Measurements from ENCODE around the gene RPS6KA5.

Gene RPS6KA5

GRCh38 chr14:90924621-90925340 is 135.7 kb downstream of the RPS6KA5 start:
- Mint-ChIP-seq H3K27me3 (no peaks in the 10 kb centered on the region), H3K4me1 (ENCODE audit: low read depth) (no peaks in the 10 kb centered on the region), H3K4me3 (no peak overlapping the region), H3K36me3 (ENCODE audit: low read depth) (peaks cover 17% of the 10 kb centered on the region), H3K27ac (no peak overlapping the region), H3K9me3 (no peaks in the 10 kb centered on the region)

GRCh38 chr14:90922141-90922540 is 138.3 kb downstream of the RPS6KA5 start:
- Mint-ChIP-seq H3K9me3 (no peaks in the 10 kb centered on the region), H3K27ac (no peak overlapping the region), H3K4me3 (no peak overlapping the region), H3K36me3 (ENCODE audit: low read depth) (peaks cover 34% of the 10 kb centered on the region), H3K4me1 (ENCODE audit: low read depth) (no peaks in the 10 kb centered on the region), H3K27me3 (no peaks in the 10 kb centered on the region)

GRCh38 chr14:90911121-90911520 is 149.3 kb downstream of the RPS6KA5 start:
- H3K4me1 Mint-ChIP-seq (ENCODE audit: low read depth), result peaks cover 6% of the 10 kb centered on the region
- peak overlapping the region; percentile 5 for H3K27ac Mint-ChIP-seq
- H3K27me3 Mint-ChIP-seq, result no peaks in the 10 kb centered on the region
- no peak overlapping the region for H3K4me3 Mint-ChIP-seq
- no peaks in the 10 kb centered on the region for H3K36me3 Mint-ChIP-seq (ENCODE audit: low read depth)
- no peaks in the 10 kb centered on the region for H3K9me3 Mint-ChIP-seq

- H3K36me3 Mint-ChIP-seq (ENCODE audit: low read depth), result peaks cover 4% of the 10 kb centered on the region
- no peaks in the 10 kb centered on the region for H3K9me3 Mint-ChIP-seq
- peaks cover 24% of the 10 kb centered on the region for H3K4me1 Mint-ChIP-seq (ENCODE audit: low read depth)
- H3K4me3 Mint-ChIP-seq, result no peak overlapping the region
- no peak overlapping the region for H3K27ac Mint-ChIP-seq
- H3K27me3 Mint-ChIP-seq, result no peaks in the 10 kb centered on the region
Observed at GRCh38 chr14:90907178-90907577, 153.3 kb downstream of the RPS6KA5 start.

- Mint-ChIP-seq H3K27ac (no peak overlapping the region), H3K4me1 (ENCODE audit: low read depth) (peaks cover 24% of the 10 kb centered on the region), H3K27me3 (no peaks in the 10 kb centered on the region), H3K9me3 (no peaks in the 10 kb centered on the region), H3K4me3 (no peak overlapping the region), H3K36me3 (ENCODE audit: low read depth) (peaks cover 6% of the 10 kb centered on the region)
Observed at GRCh38 chr14:90905531-90905930, 154.9 kb downstream of the RPS6KA5 start.

- H3K9me3 Mint-ChIP-seq, result no peaks in the 10 kb centered on the region
- H3K27ac Mint-ChIP-seq, result no peak overlapping the region
- peaks cover 19% of the 10 kb centered on the region for H3K36me3 Mint-ChIP-seq (ENCODE audit: low read depth)
- no peak overlapping the region for H3K4me3 Mint-ChIP-seq
- peaks cover 24% of the 10 kb centered on the region for H3K4me1 Mint-ChIP-seq (ENCODE audit: low read depth)
- no peaks in the 10 kb centered on the region for H3K27me3 Mint-ChIP-seq
Observed at GRCh38 chr14:90903101-90903500, 157.3 kb downstream of the RPS6KA5 start.

- peaks cover 33% of the 10 kb centered on the region for H3K36me3 Mint-ChIP-seq (ENCODE audit: low read depth)
- no peak overlapping the region for H3K4me3 Mint-ChIP-seq
- no peaks in the 10 kb centered on the region for H3K27me3 Mint-ChIP-seq
- H3K4me1 Mint-ChIP-seq (ENCODE audit: low read depth), result peaks cover 13% of the 10 kb centered on the region
- no peaks in the 10 kb centered on the region for H3K9me3 Mint-ChIP-seq
- no peak overlapping the region for H3K27ac Mint-ChIP-seq
Observed at GRCh38 chr14:90900476-90901083, 159.9 kb downstream of the RPS6KA5 start.

GRCh38 chr14:90897022-90897421 is 163.4 kb downstream of the RPS6KA5 start:
- Mint-ChIP-seq H3K27ac (no peak overlapping the region), H3K9me3 (no peaks in the 10 kb centered on the region), H3K27me3 (no peaks in the 10 kb centered on the region), H3K4me3 (no peak overlapping the region), H3K36me3 (ENCODE audit: low read depth) (peaks cover 42% of the 10 kb centered on the region), H3K4me1 (ENCODE audit: low read depth) (no peaks in the 10 kb centered on the region)

GRCh38 chr14:90894241-90894640 is 166.2 kb downstream of the RPS6KA5 start:
- Mint-ChIP-seq H3K27ac (no peak overlapping the region), H3K4me3 (no peak overlapping the region), H3K36me3 (ENCODE audit: low read depth) (peaks cover 38% of the 10 kb centered on the region), H3K27me3 (no peaks in the 10 kb centered on the region), H3K4me1 (ENCODE audit: low read depth) (no peaks in the 10 kb centered on the region), H3K9me3 (no peaks in the 10 kb centered on the region)

- no peaks in the 10 kb centered on the region for H3K9me3 Mint-ChIP-seq
Observed at GRCh38 chr14:90893510-90893909, 166.9 kb downstream of the RPS6KA5 start.

GRCh38 chr14:90892970-90893369 is 167.5 kb downstream of the RPS6KA5 start:
- no peaks in the 10 kb centered on the region for H3K4me1 Mint-ChIP-seq (ENCODE audit: low read depth)
- H3K27me3 Mint-ChIP-seq, result no peaks in the 10 kb centered on the region
- peaks cover 27% of the 10 kb centered on the region for H3K36me3 Mint-ChIP-seq (ENCODE audit: low read depth)
- H3K9me3 Mint-ChIP-seq, result no peaks in the 10 kb centered on the region
- no peak overlapping the region for H3K4me3 Mint-ChIP-seq
- no peak overlapping the region for H3K27ac Mint-ChIP-seq

More at GRCh38 chr14:90893510-90893909, 166.9 kb downstream of the RPS6KA5 start:
- H3K36me3 Mint-ChIP-seq (ENCODE audit: low read depth), result peaks cover 32% of the 10 kb centered on the region
- H3K27ac Mint-ChIP-seq, result no peak overlapping the region
- H3K4me1 Mint-ChIP-seq (ENCODE audit: low read depth), result no peaks in the 10 kb centered on the region
- H3K4me3 Mint-ChIP-seq, result no peak overlapping the region
- H3K27me3 Mint-ChIP-seq, result no peaks in the 10 kb centered on the region

- no peaks in the 10 kb centered on the region for H3K4me1 Mint-ChIP-seq (ENCODE audit: low read depth)
- peaks cover 20% of the 10 kb centered on the region for H3K36me3 Mint-ChIP-seq (ENCODE audit: low read depth)
- no peak overlapping the region for H3K27ac Mint-ChIP-seq
- no peak overlapping the region for H3K4me3 Mint-ChIP-seq
- no peaks in the 10 kb centered on the region for H3K27me3 Mint-ChIP-seq
- no peaks in the 10 kb centered on the region for H3K9me3 Mint-ChIP-seq
Observed at GRCh38 chr14:90891326-90891725, 169.1 kb downstream of the RPS6KA5 start.

- Mint-ChIP-seq H3K4me3 (no peak overlapping the region), H3K27me3 (no peaks in the 10 kb centered on the region), H3K27ac (no peak overlapping the region), H3K9me3 (no peaks in the 10 kb centered on the region), H3K36me3 (ENCODE audit: low read depth) (peaks cover 18% of the 10 kb centered on the region), H3K4me1 (ENCODE audit: low read depth) (no peaks in the 10 kb centered on the region)
Observed at GRCh38 chr14:90890322-90891020, 170.0 kb downstream of the RPS6KA5 start.

- H3K4me1 Mint-ChIP-seq (ENCODE audit: low read depth), result no peaks in the 10 kb centered on the region
- peaks cover 19% of the 10 kb centered on the region for H3K36me3 Mint-ChIP-seq (ENCODE audit: low read depth)
- no peaks in the 10 kb centered on the region for H3K9me3 Mint-ChIP-seq
- H3K27me3 Mint-ChIP-seq, result no peaks in the 10 kb centered on the region
- H3K27ac Mint-ChIP-seq, result no peak overlapping the region
- H3K4me3 Mint-ChIP-seq, result no peak overlapping the region
Observed at GRCh38 chr14:90886297-90886815, 174.1 kb downstream of the RPS6KA5 start.

- Mint-ChIP-seq H3K27ac (no peak overlapping the region), H3K4me3 (no peak overlapping the region), H3K4me1 (ENCODE audit: low read depth) (no peaks in the 10 kb centered on the region), H3K36me3 (ENCODE audit: low read depth) (peaks cover 26% of the 10 kb centered on the region), H3K9me3 (peaks cover 4% of the 10 kb centered on the region), H3K27me3 (no peaks in the 10 kb centered on the region)
Observed at GRCh38 chr14:90883782-90884181, 176.7 kb downstream of the RPS6KA5 start.

All from stimulated activated naive CD8-positive, alpha-beta T cell treated with anti-CD3 and anti-CD28 coated beads, Interleukin-15, Interleukin-2, amounts not matched to agents 100 ng/mL and 50 ng/mL, for 24 hours (primary cell).